T follicular helper cell (primary cell): ENCODE measurements around the gene CDKN2A.

ENCODE experiments used
- DNase-seq: peaks from one replicate; pipeline ENCODE4 v3.0.0-alpha.2; 2020; ENCODE audit warnings: low read depth
- total RNA-seq, 2 experiments: gene quantifications; one replicate each; lab custom pipeline; 2026; lab: John Stamatoyannopoulos, UW

Gene CDKN2A
- total RNA-seq, result 0.52 to 1.5 reads per million in 2 experiments

GRCh38 chr9:21993893-21994555, at the start of gene CDKN2A:
Gene CDKN2A, minus strand, starts transcription at chr9:21994392.
- DNase-seq, result no peak

- DNase-seq, result no peak
Observed at GRCh38 chr9:22043928-22044327, 49.7 kb upstream of the CDKN2A start.

- DNase-seq, result no peak
Observed at GRCh38 chr9:22041775-22042174, 47.6 kb upstream of the CDKN2A start.

DNA sequence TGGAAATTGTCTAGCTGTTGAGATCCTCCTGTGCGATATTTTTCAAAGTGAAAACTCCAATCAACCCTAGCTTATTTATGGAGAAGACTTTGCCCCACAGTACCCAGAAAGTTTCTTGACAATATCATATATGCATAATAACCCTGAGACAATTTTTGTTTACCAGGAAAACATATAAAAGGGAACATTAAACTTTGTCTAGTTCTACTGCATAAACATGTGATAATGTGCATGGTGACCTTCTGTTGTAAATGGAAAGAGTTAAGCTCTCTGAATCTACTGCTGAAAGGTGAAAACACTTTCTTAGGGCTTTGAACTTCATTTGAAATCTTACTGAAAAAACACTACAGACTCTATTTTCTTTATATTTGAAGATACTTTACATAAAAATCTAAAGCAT, 47.2 kb upstream of the CDKN2A start:
- no peak for DNase-seq

GRCh38 chr9:22040760-22041159, 46.6 kb upstream of the CDKN2A start:
- DNase-seq, result no peak

GRCh38 chr9:22039258-22039657, 45.1 kb upstream of the CDKN2A start:
- DNase-seq, result no peak

DNA sequence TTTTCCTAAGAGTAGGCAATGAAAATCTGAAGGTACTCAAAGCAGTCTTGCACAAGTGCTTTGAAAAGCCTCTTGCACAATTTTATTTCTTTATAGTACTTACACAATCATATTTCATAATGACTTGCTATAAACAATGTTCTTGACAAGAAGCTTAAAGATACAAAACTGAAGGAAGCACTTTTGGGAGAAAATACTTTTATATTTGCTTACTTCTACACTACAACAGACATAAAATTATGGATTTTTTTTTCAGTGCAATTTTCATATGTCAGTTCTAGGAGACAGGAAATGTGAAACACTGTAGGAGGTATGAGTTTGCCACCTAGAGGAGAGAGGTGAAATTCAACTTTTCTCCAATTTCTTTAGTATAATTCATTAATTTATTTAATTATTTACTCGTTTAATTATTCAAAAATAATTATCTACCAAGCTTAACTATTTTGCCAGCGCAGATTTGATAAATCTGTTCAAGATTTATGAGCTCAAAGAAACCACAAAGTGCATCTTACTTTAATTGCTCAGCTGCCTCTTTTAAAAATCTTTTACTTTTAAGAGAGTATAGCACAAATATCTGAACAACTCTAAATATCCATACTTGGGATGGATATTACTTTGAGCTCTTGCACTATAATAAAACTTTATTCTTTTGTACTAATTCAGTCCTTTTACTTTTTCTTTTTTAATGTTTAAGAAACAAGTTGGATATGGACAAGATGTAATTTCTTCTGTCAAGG, 43.9 kb upstream of the CDKN2A start:
- no peak for DNase-seq

DNA sequence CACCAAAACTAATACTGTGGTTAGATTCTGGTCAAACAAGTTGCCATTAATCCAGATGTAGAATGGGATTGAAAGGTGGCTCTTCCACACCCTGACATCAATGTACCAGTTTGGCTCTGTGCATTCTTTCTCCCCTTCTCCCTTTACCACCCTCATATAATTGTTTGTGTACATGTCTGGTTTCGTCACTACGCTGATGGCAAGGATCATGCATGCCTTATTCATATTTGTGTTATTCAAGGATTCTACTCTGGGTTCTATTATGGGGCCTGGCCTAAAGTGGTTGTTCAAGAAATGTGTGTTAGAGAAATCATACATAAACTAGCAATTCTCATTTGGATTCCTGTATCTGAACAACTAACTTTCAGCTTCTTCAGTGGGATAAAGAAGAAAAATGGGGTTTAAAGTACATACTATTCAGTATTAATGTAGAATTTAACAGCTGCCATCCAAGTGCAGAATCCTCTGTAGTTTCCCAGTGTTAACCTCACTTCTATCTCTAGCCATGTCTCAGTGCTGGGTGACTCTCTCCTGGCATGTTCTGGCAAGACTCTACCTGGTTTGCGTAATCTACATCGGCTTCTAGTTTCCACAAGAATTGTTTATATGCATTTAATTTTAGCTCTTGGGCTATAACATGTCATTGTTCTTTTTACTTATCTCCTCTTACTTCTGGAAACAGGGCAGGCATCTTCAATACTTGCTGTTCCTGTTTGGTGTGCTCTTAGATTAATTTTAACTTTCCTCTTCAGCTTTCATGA, 42.9 kb upstream of the CDKN2A start:
- DNase-seq, result no peak

DNA sequence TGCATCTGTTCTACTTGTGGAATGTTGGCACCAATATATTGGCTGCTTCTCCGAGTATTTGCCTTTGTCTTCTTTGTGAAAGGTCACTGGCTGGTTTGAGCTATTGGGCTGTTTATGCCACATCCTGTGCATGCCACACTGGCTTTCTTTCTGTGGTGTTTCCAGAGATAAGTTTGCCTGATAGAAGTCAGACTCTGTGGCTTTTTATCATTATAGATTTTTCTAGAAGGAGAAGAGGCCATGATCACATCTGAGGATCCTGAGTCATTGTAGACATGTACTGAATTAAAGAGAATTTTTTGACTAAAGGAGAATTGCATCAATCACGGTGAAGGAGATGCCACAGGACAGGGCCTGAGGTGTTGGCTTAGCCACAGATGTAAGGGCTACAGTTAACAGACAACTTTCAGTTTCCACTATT, 41.4 kb upstream of the CDKN2A start:
- no peak for DNase-seq

DNA sequence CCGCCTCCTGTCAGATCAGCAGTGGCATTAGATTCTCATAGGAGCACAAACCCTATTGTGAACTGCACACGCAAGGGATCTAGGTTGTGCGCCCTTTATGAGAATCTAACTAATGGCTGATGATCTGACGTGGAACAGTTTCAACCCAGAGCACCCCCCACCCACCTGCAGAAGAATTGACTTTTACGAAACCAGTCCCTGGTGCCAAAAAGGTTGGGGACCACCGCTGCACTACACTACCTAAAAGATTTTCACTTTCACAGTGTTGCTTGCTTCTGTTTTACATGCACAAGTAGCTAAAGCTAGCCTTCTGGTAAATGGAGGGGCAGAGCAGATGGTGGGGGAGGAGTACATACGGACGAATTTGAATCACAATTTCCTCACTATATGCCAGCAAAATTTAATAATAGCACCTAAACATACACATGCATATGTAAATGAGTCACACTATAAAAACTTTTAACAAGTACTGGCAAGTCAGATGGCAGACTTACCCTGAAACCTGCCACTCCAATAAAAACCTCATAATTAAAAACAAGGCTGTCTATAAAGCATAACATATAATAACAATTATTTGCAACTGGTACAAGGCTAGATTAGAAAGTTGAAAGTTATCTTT, 38.9 kb upstream of the CDKN2A start:
- no peak for DNase-seq

DNA sequence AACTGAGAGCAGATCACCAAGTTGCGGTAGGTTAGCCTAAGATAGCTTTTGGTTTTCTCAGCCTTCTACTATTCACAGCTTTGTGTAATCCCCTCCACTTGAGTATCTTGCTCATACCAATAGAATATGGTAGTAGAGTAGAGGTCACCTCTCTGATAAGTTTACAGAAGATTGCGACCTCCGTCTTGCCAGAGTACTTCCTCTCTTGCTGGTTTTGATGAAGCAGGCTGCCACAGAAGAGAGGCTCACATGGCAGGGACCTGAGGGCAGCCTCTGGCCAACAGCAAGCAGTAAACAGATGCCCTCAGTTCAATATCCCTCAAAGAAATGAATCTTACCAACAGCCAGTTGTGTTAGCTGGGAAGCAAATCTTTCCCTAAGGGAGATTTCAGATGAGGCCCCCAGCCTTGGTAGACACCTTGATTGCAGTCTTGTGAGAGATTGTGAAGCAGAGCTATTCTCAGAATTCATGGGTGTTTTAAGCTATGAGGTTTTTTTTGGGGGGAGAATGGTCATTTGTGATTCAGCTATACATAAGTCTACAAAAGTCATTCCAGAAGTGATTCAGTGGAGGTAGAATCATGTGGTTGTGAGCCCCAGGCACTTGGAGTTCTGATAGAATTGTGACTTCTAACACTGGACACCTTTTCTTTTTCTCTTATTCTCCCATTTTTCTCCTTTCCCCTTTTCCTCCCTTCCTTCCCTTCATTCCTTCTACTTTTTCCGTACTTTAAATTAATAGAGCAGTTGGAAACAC, 37.6 kb upstream of the CDKN2A start:
- no peak for DNase-seq

DNA sequence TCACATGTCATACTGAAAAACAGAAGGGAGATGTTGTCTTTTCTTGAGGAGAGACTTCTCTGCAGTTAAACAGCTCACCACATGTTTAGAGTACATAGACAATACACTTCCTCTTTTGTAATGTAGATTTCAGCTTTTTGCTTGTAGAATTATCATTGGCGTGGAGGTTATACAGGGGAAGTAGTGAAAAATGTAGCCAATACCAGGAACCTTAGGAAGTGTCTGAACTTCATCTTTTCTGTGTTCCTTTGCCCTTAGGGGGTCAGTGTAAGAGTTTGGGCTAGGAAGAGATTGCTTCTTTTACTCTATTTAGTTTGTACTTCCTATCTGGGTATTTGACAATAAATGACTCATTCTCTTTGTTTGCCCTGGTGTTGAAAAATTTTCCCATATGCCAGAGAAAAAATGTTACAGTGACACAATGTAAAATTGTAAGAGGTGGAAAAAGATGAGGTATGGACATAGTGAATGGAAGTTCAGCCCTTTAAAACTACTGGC, 36.0 kb upstream of the CDKN2A start:
- no peak for DNase-seq

DNA sequence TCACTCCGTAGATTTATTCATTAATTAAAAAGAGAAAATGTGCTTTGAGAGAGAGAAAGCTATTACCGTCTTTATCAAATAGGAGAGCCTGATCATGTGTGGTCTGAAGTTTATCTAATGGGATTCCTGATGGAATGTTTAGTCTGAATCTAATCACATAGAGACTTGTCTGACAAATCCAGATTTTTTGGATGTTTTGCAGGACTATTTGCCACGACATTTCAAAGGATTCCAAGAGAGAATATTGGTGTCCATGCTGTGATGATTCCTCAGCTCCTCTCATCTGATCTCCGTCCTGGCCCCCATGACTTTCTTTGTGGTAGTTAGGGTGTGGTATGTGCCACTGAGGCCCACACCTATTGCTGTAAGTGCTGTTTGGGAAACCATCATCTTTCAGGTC, 35.0 kb upstream of the CDKN2A start:
- no peak for DNase-seq

DNA sequence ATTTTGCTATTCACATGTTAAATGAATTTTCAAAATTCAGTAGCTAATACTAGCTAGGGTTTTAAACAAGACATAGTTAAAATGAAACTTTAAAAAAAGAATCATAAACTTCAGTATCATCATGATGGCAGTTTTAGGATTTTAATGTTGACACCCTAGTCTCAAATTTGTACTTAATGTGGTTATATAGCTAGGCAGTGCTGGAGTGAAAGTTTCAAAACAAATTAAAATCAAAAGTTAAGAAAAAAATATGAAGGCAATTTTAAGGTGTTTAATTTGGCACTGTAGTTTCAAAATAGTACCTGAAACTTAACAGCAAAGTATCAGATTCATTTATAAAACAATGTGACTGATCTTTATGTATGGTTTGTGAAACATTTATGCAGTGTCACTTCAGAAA, 34.2 kb upstream of the CDKN2A start:
- DNase-seq, result no peak

DNA sequence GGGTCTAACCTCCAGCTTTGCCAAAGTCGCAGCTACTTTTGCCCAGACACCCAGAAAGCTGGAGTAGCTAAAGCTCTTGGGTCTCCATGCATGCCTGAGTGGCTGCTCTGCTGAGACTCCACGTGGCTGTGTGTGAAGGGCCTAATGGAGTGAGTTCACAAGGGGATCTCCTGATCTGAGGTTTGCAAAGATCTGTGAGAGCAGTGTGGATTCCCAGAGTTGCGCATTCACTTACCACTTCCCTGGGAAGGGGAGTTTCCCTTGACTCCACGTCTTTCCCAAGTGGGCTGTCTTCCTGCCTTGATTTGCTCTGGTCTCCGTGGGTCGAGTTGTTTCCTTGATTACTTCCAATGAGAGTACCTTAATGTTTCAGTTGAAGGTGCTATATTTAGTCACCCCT, 32.5 kb upstream of the CDKN2A start:
- DNase-seq, result no peak

- no peak for DNase-seq
Observed at GRCh38 chr9:22022396-22022795, 28.2 kb upstream of the CDKN2A start.

DNA sequence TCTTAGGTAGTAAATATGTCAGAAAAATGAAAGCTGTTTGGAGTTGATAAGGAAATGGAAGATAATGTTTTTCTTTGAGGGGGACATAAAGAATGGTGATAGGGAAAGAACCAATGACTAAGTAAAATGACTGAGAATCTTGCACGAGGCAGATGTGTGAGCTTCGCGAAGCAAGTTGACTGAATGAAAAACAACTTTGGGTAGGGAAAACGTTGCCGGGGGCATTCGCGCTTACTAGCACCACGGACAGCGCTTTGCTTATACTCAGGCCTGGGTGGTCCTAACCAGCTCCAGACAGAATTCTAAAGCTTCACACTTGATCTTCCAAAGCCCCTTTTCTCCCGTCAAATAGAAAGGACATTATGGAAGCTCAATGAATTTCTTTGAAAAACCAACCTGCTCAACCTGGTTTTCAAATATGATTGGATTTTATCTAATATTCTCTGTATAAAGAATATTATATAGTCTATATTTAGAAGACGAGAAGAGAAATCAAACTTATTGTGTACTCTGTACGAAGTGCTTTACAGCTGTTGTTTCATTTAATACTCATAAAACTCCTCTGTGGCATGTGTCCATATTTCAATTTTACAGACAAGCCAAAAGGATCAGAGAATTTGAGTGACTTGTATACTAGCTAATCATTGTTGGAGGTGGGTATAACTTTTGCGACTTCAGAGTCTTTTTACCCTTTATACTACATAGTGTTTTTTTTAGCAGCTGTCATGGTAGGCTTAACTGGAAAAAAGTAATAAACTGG, 16.9 kb upstream of the CDKN2A start:
- DNase-seq, result no peak

GRCh38 chr9:22009506-22009867, 15.3 kb upstream of the CDKN2A start:
- DNase-seq, result no peak

GRCh38 chr9:22008717-22009505, 14.7 kb upstream of the CDKN2A start, which contains the start of gene CDKN2B:
Gene CDKN2B, minus strand, starts transcription at chr9:22009305. Its CDS starts 352 bp downstream, at chr9:22008953.
- peak; percentile 50 for DNase-seq

GRCh38 chr9:22008384-22008716, 14.2 kb upstream of the CDKN2A start:
- no peak for DNase-seq
